ENCODE data around the gene CCDC191.

CCDC191 gene

DNA sequence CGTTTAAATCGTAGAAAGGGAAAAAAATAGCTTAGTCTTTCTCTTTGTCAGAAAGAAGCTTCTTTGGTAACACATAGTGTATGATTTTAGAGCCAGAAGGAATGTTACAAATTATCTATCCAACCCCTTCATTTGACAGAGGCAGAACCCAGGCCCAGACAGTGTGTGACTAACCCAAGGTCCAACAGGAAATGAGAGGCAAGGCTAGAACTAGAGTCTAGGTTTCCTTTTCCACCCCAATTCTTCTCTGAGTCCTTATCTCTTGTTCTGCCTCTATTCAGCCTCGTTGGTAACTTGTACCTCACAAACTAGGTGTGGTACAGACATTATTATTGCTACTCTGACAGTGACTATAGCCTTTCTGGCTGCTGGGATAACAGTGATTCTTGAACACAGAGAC is 39.5 kb upstream of the CCDC191 start:
- Histone ChIP-seq H3K18ac (ENCODE audit: low read length) (no peak overlapping the region), H3K56ac (ENCODE audit: low read length) (no peak overlapping the region), H3K23ac (ENCODE audit: low read length) (no peak overlapping the region), H3K27ac (ENCODE audit: low read depth, low read length) (no peak overlapping the region), H3K79me2 (ENCODE audit: control insufficient read depth, insufficient read depth, low read length) (no peaks in the 10 kb centered on the region), H3K27me3 (ENCODE audit: insufficient read depth, low read length, poor library complexity) (no peaks in the 10 kb centered on the region), H2BK15ac (replicated peaks; ENCODE audit: low read depth) (no peak overlapping the region), H4K5ac (ENCODE audit: low read length) (no peak overlapping the region), H2BK5ac (ENCODE audit: low read length) (no peak overlapping the region), H2AK5ac (ENCODE audit: low read length) (no peak overlapping the region), H3K4me1 (ENCODE audit: control insufficient read depth, low read depth, low read length) (no peaks in the 10 kb centered on the region), H3K79me1 (ENCODE audit: low read length) (no peaks in the 10 kb centered on the region), H3K4ac (ENCODE audit: low read depth, low read length) (no peak overlapping the region), H3K4me2 (ENCODE audit: low read length) (no peak overlapping the region), H3K9ac (ENCODE audit: low read length) (no peak overlapping the region), H3K4me3 (ENCODE audit: low read length) (no peak overlapping the region), H3K36me3 (ENCODE audit: control insufficient read depth, insufficient read depth, low read length) (no peaks in the 10 kb centered on the region), H2BK120ac (ENCODE audit: low read depth, low read length) (no peak overlapping the region), H4K8ac (ENCODE audit: low read depth, low read length) (no peak overlapping the region)
- DNase-seq, result no peak
- WGBS (ENCODE audit: extremely low coverage, insufficient coverage, low lambda C conversion rate), result no CpG with 5 or more reads among the region's 3 CpGs

DNA sequence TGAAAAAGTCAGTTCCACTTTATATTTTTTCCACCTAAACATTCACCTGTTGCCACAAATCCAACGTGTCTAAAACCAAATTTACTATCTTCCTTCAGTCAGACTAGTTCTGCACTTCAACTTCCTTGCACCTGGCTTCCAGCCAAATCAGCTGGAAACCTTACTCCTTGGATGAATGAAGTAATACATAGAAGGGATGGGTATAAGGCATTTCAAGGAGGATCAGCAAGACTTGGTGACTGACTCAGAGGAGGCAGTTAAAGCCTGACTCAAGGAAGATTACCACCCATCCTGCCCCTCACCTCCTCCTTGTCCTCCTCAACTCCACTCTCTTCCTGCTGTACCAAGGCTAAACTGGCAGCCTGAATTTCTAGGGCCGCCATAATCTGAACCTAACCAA is 37.3 kb upstream of the CCDC191 start:
- Histone ChIP-seq H3K23ac (ENCODE audit: low read length) (no peak overlapping the region), H3K9ac (ENCODE audit: low read length) (no peak overlapping the region), H3K4me1 (ENCODE audit: control insufficient read depth, low read depth, low read length) (no peaks in the 10 kb centered on the region), H3K36me3 (ENCODE audit: control insufficient read depth, insufficient read depth, low read length) (no peaks in the 10 kb centered on the region), H3K4me3 (ENCODE audit: low read length) (no peak overlapping the region), H3K4ac (ENCODE audit: low read depth, low read length) (no peak overlapping the region), H3K56ac (ENCODE audit: low read length) (no peak overlapping the region), H3K27ac (ENCODE audit: low read depth, low read length) (no peak overlapping the region), H3K27me3 (ENCODE audit: insufficient read depth, low read length, poor library complexity) (no peaks in the 10 kb centered on the region), H3K18ac (ENCODE audit: low read length) (no peak overlapping the region), H3K4me2 (ENCODE audit: low read length) (no peak overlapping the region), H2BK15ac (replicated peaks; ENCODE audit: low read depth) (no peak overlapping the region), H2BK120ac (ENCODE audit: low read depth, low read length) (no peak overlapping the region), H3K79me2 (ENCODE audit: control insufficient read depth, insufficient read depth, low read length) (no peaks in the 10 kb centered on the region), H2AK5ac (ENCODE audit: low read length) (no peak overlapping the region), H4K5ac (ENCODE audit: low read length) (no peak overlapping the region), H3K79me1 (ENCODE audit: low read length) (no peaks in the 10 kb centered on the region), H2BK5ac (ENCODE audit: low read length) (no peak overlapping the region), H4K8ac (ENCODE audit: low read depth, low read length) (no peak overlapping the region)
- no peak for DNase-seq
- WGBS (ENCODE audit: extremely low coverage, insufficient coverage, low lambda C conversion rate), result no CpG with 5 or more reads among the region's 2 CpGs

DNA sequence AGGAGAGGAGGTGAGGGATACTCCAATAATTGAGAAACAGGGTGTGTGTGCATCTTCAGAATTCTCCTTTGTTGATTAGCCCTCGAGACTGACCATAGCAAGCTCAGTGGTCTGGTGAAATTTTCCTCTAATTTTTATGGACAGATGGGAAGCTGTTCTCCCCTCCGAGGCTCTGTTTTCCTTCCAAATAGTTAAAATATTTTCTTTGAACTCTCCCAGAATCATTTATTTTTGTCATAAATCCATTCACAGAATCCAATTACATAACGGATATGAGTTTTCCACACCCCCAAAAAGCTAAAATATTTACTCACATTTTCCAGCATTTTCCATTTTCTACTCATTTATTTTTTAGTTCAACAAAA is 36.7 kb upstream of the CCDC191 start:
- H3K79me1 ChIP-seq (ENCODE audit: low read length), result no peaks in the 10 kb centered on the region
- DNase-seq, result no peak
- H2BK120ac ChIP-seq (ENCODE audit: low read depth, low read length), result no peak overlapping the region
- no peak overlapping the region for H3K18ac ChIP-seq (ENCODE audit: low read length)
- no peaks in the 10 kb centered on the region for H3K36me3 ChIP-seq (ENCODE audit: control insufficient read depth, insufficient read depth, low read length)
- no peaks in the 10 kb centered on the region for H3K79me2 ChIP-seq (ENCODE audit: control insufficient read depth, insufficient read depth, low read length)
- no peak overlapping the region for H3K9ac ChIP-seq (ENCODE audit: low read length)
- no peak overlapping the region for H3K4me2 ChIP-seq (ENCODE audit: low read length)
- H2BK5ac ChIP-seq (ENCODE audit: low read length), result no peak overlapping the region
- no peak overlapping the region for H3K27ac ChIP-seq (ENCODE audit: low read depth, low read length)
- H3K4ac ChIP-seq (ENCODE audit: low read depth, low read length), result no peak overlapping the region
- H3K27me3 ChIP-seq (ENCODE audit: insufficient read depth, low read length, poor library complexity), result no peaks in the 10 kb centered on the region
- H4K8ac ChIP-seq (ENCODE audit: low read depth, low read length), result no peak overlapping the region
- WGBS (ENCODE audit: extremely low coverage, insufficient coverage, low lambda C conversion rate), result no CpG with 5 or more reads among the region's 3 CpGs
- H3K56ac ChIP-seq (ENCODE audit: low read length), result no peak overlapping the region
- no peak overlapping the region for H3K23ac ChIP-seq (ENCODE audit: low read length)
- no peak overlapping the region for H3K4me3 ChIP-seq (ENCODE audit: low read length)
- H4K5ac ChIP-seq (ENCODE audit: low read length), result no peak overlapping the region
- H2AK5ac ChIP-seq (ENCODE audit: low read length), result no peak overlapping the region
- no peaks in the 10 kb centered on the region for H3K4me1 ChIP-seq (ENCODE audit: control insufficient read depth, low read depth, low read length)
- H2BK15ac ChIP-seq (replicated peaks; ENCODE audit: low read depth), result no peak overlapping the region

DNA sequence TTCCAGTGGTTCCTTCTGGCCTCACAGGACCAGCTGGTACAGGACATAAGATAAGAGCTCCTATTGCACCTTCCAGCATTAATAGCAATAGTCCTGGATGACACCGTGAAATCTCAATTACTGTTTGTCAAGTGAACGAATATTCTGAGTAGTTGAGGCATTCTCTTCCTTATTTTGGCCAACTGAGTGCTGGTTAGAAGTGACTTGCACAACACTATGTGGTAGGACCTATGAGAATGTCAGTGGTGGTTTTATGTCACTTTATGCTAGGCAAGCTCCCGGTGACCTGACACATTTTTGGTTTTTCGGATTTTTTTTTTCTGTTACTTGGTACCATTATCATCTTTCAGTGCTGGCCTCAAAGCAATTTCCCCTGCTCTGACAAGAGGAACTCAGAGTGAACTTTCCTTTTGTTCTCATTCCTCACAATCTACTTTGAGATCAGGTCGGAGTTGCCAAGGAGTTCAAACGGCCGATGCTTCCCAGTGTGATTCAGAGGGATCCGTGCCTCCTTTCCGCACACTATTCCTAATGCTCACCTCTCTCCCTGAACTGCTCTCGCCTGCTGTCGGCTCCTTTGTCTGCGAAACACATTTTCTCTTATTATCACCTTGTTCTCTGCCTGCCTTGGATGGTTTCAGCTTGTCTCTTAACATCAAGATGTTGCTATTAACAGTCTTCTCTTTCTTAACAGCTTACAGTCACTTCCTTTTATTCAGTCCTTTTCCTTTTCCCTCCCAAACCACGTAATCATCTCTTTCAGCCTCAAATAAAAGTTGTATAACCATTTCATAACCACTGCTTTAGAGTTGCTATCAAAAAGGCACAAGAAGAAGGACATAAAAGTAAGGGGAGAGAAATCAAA is 36.1 kb upstream of the CCDC191 start:
- no peak overlapping the region for H3K18ac ChIP-seq (ENCODE audit: low read length)
- no peaks in the 10 kb centered on the region for H3K4me1 ChIP-seq (ENCODE audit: control insufficient read depth, low read depth, low read length)
- no peaks in the 10 kb centered on the region for H3K79me1 ChIP-seq (ENCODE audit: low read length)
- H2BK15ac ChIP-seq (replicated peaks; ENCODE audit: low read depth), result no peak overlapping the region
- H3K56ac ChIP-seq (ENCODE audit: low read length), result no peak overlapping the region
- no peak overlapping the region for H3K4ac ChIP-seq (ENCODE audit: low read depth, low read length)
- H4K8ac ChIP-seq (ENCODE audit: low read depth, low read length), result no peak overlapping the region
- H3K27me3 ChIP-seq (ENCODE audit: insufficient read depth, low read length, poor library complexity), result no peaks in the 10 kb centered on the region
- no peak overlapping the region for H3K23ac ChIP-seq (ENCODE audit: low read length)
- H3K9ac ChIP-seq (ENCODE audit: low read length), result no peak overlapping the region
- H3K36me3 ChIP-seq (ENCODE audit: control insufficient read depth, insufficient read depth, low read length), result no peaks in the 10 kb centered on the region
- H2BK120ac ChIP-seq (ENCODE audit: low read depth, low read length), result no peak overlapping the region
- no peaks in the 10 kb centered on the region for H3K79me2 ChIP-seq (ENCODE audit: control insufficient read depth, insufficient read depth, low read length)
- H3K4me2 ChIP-seq (ENCODE audit: low read length), result no peak overlapping the region
- H3K4me3 ChIP-seq (ENCODE audit: low read length), result no peak overlapping the region
- H2BK5ac ChIP-seq (ENCODE audit: low read length), result no peak overlapping the region
- WGBS (ENCODE audit: extremely low coverage, insufficient coverage, low lambda C conversion rate), result 100% methylated on average over 1 of the region's 13 CpGs
- H2AK5ac ChIP-seq (ENCODE audit: low read length), result no peak overlapping the region
- H4K5ac ChIP-seq (ENCODE audit: low read length), result no peak overlapping the region
- H3K27ac ChIP-seq (ENCODE audit: low read depth, low read length), result no peak overlapping the region
- DNase-seq, result no peak

DNA sequence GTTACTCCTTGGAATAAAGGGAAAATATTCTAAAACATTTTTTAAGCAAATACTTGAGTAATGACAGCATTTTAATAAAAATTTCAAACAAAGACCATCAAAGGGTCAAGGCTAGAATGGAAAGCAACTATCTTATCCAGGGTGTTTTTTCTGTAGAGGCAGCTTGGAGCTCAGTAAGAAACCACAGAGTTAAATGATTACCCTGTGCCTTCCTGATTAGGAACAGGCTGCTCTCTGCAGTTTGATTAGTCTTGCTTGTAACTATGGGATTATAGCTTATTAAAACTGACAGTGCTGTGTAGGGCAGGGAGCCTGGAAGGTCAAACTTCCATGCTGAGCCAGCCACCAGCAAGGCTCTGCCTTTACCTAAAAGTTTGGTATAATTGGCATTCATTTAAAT is 33.3 kb upstream of the CCDC191 start:
- Histone ChIP-seq H3K18ac (ENCODE audit: low read length) (no peak overlapping the region), H3K79me1 (ENCODE audit: low read length) (peaks cover 2% of the 10 kb centered on the region), H3K4me3 (ENCODE audit: low read length) (no peak overlapping the region), H3K27me3 (ENCODE audit: insufficient read depth, low read length, poor library complexity) (no peaks in the 10 kb centered on the region), H3K4me1 (ENCODE audit: control insufficient read depth, low read depth, low read length) (no peaks in the 10 kb centered on the region), H3K23ac (ENCODE audit: low read length) (no peak overlapping the region), H4K5ac (ENCODE audit: low read length) (no peak overlapping the region), H3K4me2 (ENCODE audit: low read length) (no peak overlapping the region), H2BK15ac (replicated peaks; ENCODE audit: low read depth) (no peak overlapping the region), H3K4ac (ENCODE audit: low read depth, low read length) (no peak overlapping the region), H3K56ac (ENCODE audit: low read length) (no peak overlapping the region), H3K27ac (ENCODE audit: low read depth, low read length) (no peak overlapping the region), H4K8ac (ENCODE audit: low read depth, low read length) (no peak overlapping the region), H3K9ac (ENCODE audit: low read length) (no peak overlapping the region), H2BK5ac (ENCODE audit: low read length) (no peak overlapping the region), H2BK120ac (ENCODE audit: low read depth, low read length) (no peak overlapping the region), H3K79me2 (ENCODE audit: control insufficient read depth, insufficient read depth, low read length) (no peaks in the 10 kb centered on the region), H3K36me3 (ENCODE audit: control insufficient read depth, insufficient read depth, low read length) (peaks cover 7% of the 10 kb centered on the region), H2AK5ac (ENCODE audit: low read length) (no peak overlapping the region)
- DNase-seq, result no peak

DNA sequence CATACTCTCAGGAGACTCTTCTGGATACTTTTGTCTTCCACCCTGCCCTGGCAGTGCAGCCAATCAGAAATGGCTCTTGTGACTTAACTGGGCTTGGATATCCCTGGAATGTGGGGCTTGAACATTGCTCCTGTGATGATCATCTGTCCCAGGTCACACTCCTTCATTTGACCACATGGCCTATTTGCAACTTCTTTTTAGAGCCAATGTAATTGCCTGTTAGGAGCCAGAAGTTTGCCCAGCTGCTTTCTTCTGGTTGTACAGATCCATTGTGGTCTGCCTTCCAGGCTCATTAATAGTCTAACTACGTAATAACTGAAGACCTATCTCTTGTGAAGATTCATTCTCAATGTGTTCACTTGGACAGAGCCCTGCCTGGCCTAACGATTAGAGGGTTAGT is 30.0 kb upstream of the CCDC191 start:
- no peak overlapping the region for H2AK5ac ChIP-seq (ENCODE audit: low read length)
- H3K9ac ChIP-seq (ENCODE audit: low read length), result no peak overlapping the region
- no peak overlapping the region for H3K18ac ChIP-seq (ENCODE audit: low read length)
- no peak overlapping the region for H4K5ac ChIP-seq (ENCODE audit: low read length)
- no peak overlapping the region for H3K4me3 ChIP-seq (ENCODE audit: low read length)
- H3K36me3 ChIP-seq (ENCODE audit: control insufficient read depth, insufficient read depth, low read length), result peaks cover 7% of the 10 kb centered on the region
- H3K4me2 ChIP-seq (ENCODE audit: low read length), result no peak overlapping the region
- no peak overlapping the region for H2BK15ac ChIP-seq (replicated peaks; ENCODE audit: low read depth)
- H3K4me1 ChIP-seq (ENCODE audit: control insufficient read depth, low read depth, low read length), result no peaks in the 10 kb centered on the region
- WGBS (ENCODE audit: extremely low coverage, insufficient coverage, low lambda C conversion rate), result no CpG with 5 or more reads among the region's 2 CpGs
- no peak overlapping the region for H3K23ac ChIP-seq (ENCODE audit: low read length)
- no peak overlapping the region for H3K27ac ChIP-seq (ENCODE audit: low read depth, low read length)
- H4K8ac ChIP-seq (ENCODE audit: low read depth, low read length), result no peak overlapping the region
- H3K27me3 ChIP-seq (ENCODE audit: insufficient read depth, low read length, poor library complexity), result no peaks in the 10 kb centered on the region
- H3K79me2 ChIP-seq (ENCODE audit: control insufficient read depth, insufficient read depth, low read length), result no peaks in the 10 kb centered on the region
- no peak overlapping the region for H3K56ac ChIP-seq (ENCODE audit: low read length)
- no peak for DNase-seq
- no peak overlapping the region for H2BK5ac ChIP-seq (ENCODE audit: low read length)
- H3K79me1 ChIP-seq (ENCODE audit: low read length), result peaks cover 2% of the 10 kb centered on the region
- no peak overlapping the region for H2BK120ac ChIP-seq (ENCODE audit: low read depth, low read length)
- H3K4ac ChIP-seq (ENCODE audit: low read depth, low read length), result no peak overlapping the region
